Pancreas (tissue), 10 donors: ENCODE results near the gene ARHGAP8. TPM values are rescaled to one million over a fixed set of nuclear protein-coding genes. Genes with fewer than 3 reads are reported as not detected.
"Not testable (repeated sequence)": the region's sequence is repeated elsewhere in the genome, so short reads cannot be mapped to it uniquely, and the experiment has no call there.

ENCODE experiments used
- ATAC-seq, 4 donors: fragments of 200-7000 bp; cut with Tn5 transposase; one replicate each; pipeline versions ENCODE4 v1.8.0 to v1.9.1; 2020; ENCODE audit warnings: mild to moderate bottlenecking in 4 of 4, moderate library complexity in 4 of 4
- DNase-seq, 6 donors: peaks; one replicate each; pipeline ENCODE4 v3.0.0-alpha.2; 2020
- FAIRE-seq: peaks from 2 replicates; lab custom pipeline; 2012; peaks lifted over from hg19 to GRCh38; lab: Jason Lieb, UNC
- H3K27ac ChIP-seq, 4 donors: fragments of 200-600 bp; sonication (generic); 1 replicate in 3 of 4; 2 replicates in 1 of 4; pipeline versions ENCODE4 v1.5.0 to v1.8.0; 2020
- H3K27me3 ChIP-seq, 4 donors: fragments of 200-600 bp; one replicate each; pipeline ENCODE4 v1.8.0; 2021
- H3K36me3 ChIP-seq, 3 donors: fragments of 200-600 bp; sonication (generic) in 1 of 3; one replicate each; pipeline versions ENCODE4 v1.5.0 to v1.8.0; 2020 to 2021
- H3K4me1 ChIP-seq, 3 donors: fragments of 200-600 bp; one replicate each; pipeline ENCODE4 v1.8.0; 2021
- H3K4me3 ChIP-seq, 4 donors: fragments of 200-600 bp; sonication (generic) in 2 of 4; one replicate each; pipeline versions ENCODE4 v1.5.0 to v1.8.0; 2020 to 2021
- H3K9me3 ChIP-seq, 4 donors: fragments of 200-600 bp; one replicate each; pipeline ENCODE4 v1.8.0; 2021
- CTCF ChIP-seq, 4 donors: fragments of 200-600 bp; sonication (generic) in 3 of 4; IDR thresholded peaks; one replicate each; pipeline versions ENCODE4 v1.5.0 to v1.8.0; 2021; ENCODE audit warnings: antibody characterized with exemption in 4 of 4
- WGBS, 2 donors: extraction: QIAGEN DNeasy Blood & Tissue Kit; methylation state at CpG; one replicate each; pipeline ENCODE4 v1.1.7; 2013; 5-methylcytosine and 5-hydroxymethylcytosine counted together
- intact Hi-C, 3 donors: fragments of 100-400 bp; cut with DNase I; formaldehyde crosslinking; loops; one replicate each; pipeline versions ENCODE4 v1.11.1 to v1.14.2; 2022
- polyA plus RNA-seq, 2 donors: library from polyadenylated mRNA; stranded (reverse); fragments of 200-250 nt; gene quantifications; one replicate each; pipeline ENCODE4 v1.2.3, GENCODE V29; 2013
- total RNA-seq, 6 donors: library from RNA; stranded (reverse); fragmentation: NEBNext Ultra II Directional in 4 of 6; extraction: Animal tissue kit (Norgen Biotek cat#: 25700) in 4 of 6; gene quantifications; one replicate each; pipeline versions ENCODE4 v1.2.1 to v1.2.4, GENCODE V29; 2021 to 2023
- donor health status: healthy with polysubstance abuse.
- donor health status: DM: no; HTN: no; CAD: no; lungs with moderate emphysema.
- donor health status: DM: no; HTN: no; CAD: no.
- donor health status: control.
- donor health status: control.
- donor health status: Bipolar disorder and iron deficiency.
- donor health status: DM: yes; HTN: yes; CAD: no.
- donor health status: DM: no; HTN: no; CAD: no.
- donor health status: DM: no; HTN: no; CAD: no.
- donor health status: DM: yes; HTN: yes; CAD: no.

ARHGAP8 gene
- total and polyA plus RNA-seq, 8 donors, result 8.6 to 59.2 (median 15.1) TPM

- DNase-seq (peak in 1 of 6 donors; percentile 61), ATAC-seq (no peak), FAIRE-seq (no peak)
- intact Hi-C loops, result no loop called here
- Histone ChIP-seq H3K27me3 (no peaks in the 10 kb centered on the region), H3K4me1 (no peaks in the 10 kb centered on the region), H3K27ac (no peak overlapping the region), H3K4me3 (no peak overlapping the region), H3K36me3 (no peaks in the 10 kb centered on the region), H3K9me3 (no peaks in the 10 kb centered on the region)
- WGBS, 2 donors, result 62 to 66% methylated on average over 28 to 32 of the region's 32 CpGs
- TF ChIP-seq CTCF (IDR thresholded peaks at IDR 0.05), result no peak
Measured at GRCh38 chr22:44737406-44738346, 14.7 kb upstream of the ARHGAP8 start.

GRCh38 chr22:44738347-44738715 lies 14.0 kb upstream of the ARHGAP8 start:
- ATAC-seq (peak in 1 of 4 donors; percentile 32), FAIRE-seq (no peak), DNase-seq (peak in 1 of 6 donors; percentile 54)
- no peaks in the 10 kb centered on the region for H3K27me3 ChIP-seq
- no peak overlapping the region for H3K4me3 ChIP-seq
- intact Hi-C loops, result no loop called here
- no peak overlapping the region for H3K27ac ChIP-seq
- no peak for TF ChIP-seq CTCF (IDR thresholded peaks at IDR 0.05)
- 55 to 58% methylated on average over 13 to 14 of the region's 14 CpGs for WGBS, 2 donors
- no peaks in the 10 kb centered on the region for H3K9me3 ChIP-seq
- no peaks in the 10 kb centered on the region for H3K4me1 ChIP-seq
- H3K36me3 ChIP-seq, result no peaks in the 10 kb centered on the region

- ATAC-seq, result no peak
Measured at GRCh38 chr22:44739024-44739423, 13.4 kb upstream of the ARHGAP8 start.

GRCh38 chr22:44739666-44740065 lies 12.7 kb upstream of the ARHGAP8 start:
- ATAC-seq, H3K27me3 ChIP-seq, FAIRE-seq, H3K27ac ChIP-seq, H3K4me3 ChIP-seq, H3K36me3 ChIP-seq, H3K4me1 ChIP-seq, H3K9me3 ChIP-seq, intact Hi-C loops: not testable (repeated sequence)
- 68 to 72% methylated on average over 10 of the region's 10 CpGs for WGBS, 2 donors
- peak in 1 of 6 donors; percentile 6 for DNase-seq

More at GRCh38 chr22:44739024-44739423, 13.4 kb upstream of the ARHGAP8 start:
- H3K27me3 ChIP-seq, result no peaks in the 10 kb centered on the region
- TF ChIP-seq CTCF (IDR thresholded peaks at IDR 0.05), result no peak
- no peaks in the 10 kb centered on the region for H3K9me3 ChIP-seq
- H3K4me3 ChIP-seq, result no peak overlapping the region
- no peak for DNase-seq
- H3K36me3 ChIP-seq, result no peaks in the 10 kb centered on the region
- intact Hi-C loops, result no loop called here
- no peak for FAIRE-seq
- no peak overlapping the region for H3K27ac ChIP-seq
- WGBS, 2 donors, result 78 to 84% methylated on average over 5 of the region's 5 CpGs
- H3K4me1 ChIP-seq, result no peaks in the 10 kb centered on the region

- 76 to 77% methylated on average over 17 of the region's 17 CpGs for WGBS, 2 donors
- DNase-seq (peak in 1 of 6 donors; percentile 27), ATAC-seq (no peak), FAIRE-seq (no peak)
- H3K36me3 ChIP-seq, result no peaks in the 10 kb centered on the region
- no peak for TF ChIP-seq CTCF (IDR thresholded peaks at IDR 0.05)
- no peaks in the 10 kb centered on the region for H3K9me3 ChIP-seq
- H3K4me1 ChIP-seq, result no peaks in the 10 kb centered on the region
- H3K4me3 ChIP-seq, result no peak overlapping the region
- H3K27ac ChIP-seq, result no peak overlapping the region
- H3K27me3 ChIP-seq, result no peaks in the 10 kb centered on the region
- intact Hi-C loops, result no loop called here
Measured at GRCh38 chr22:44740307-44740706, 12.1 kb upstream of the ARHGAP8 start.
